ENCODE results near the gene GPR82.

The GPR82 gene

DNA sequence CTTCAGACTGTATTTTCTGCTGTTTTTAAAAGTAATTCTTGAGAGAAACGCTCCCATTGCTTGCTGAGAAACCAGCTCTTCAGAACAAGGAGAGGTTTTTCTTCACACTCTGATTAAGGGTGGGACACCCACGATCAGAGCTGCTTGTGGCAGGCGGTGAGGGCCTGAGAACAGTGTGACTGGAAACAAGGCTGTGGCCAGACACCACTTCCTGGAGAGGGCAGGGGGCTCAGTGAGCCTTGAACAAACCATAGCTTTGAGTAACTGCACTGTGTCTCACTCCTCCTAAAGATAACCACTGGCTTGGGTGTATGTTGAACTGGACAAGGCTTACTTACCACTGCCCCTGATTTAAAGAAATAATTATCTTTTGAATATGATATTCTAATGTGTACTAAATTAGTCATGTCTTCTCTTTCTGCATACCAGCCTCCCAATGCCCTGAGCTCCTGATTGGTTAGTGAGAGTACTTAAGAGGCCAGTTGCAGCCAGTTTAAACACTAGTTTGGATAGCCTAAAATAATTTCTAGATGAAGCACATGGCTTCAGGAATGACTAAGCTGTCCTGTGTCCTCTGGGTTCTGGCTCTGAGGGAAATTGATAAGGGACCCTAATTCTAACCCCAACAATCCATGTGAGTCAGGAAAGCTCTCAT lies 3.7 kb upstream of the GPR82 start:
- no peak for DNase-seq

DNA sequence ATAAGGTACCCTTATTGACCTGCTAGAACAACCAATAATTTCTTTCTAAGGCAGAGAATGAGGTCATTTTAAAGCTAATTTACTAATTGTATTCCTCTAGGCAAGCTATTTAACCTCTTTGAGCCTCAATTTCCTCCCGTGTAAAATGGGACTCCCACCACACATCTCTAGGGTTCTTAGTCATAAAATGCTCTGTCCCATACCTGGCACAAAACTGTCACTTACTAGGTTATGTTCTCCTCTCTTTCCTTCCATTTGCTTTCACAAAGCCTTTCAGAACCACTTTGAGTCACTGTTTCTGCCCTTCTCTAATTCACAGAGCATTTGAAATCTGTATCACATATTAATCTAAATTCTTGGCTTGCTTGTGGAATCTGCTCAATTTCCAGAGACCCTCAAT lies 2.4 kb upstream of the GPR82 start:
- DNase-seq = no peak

DNA sequence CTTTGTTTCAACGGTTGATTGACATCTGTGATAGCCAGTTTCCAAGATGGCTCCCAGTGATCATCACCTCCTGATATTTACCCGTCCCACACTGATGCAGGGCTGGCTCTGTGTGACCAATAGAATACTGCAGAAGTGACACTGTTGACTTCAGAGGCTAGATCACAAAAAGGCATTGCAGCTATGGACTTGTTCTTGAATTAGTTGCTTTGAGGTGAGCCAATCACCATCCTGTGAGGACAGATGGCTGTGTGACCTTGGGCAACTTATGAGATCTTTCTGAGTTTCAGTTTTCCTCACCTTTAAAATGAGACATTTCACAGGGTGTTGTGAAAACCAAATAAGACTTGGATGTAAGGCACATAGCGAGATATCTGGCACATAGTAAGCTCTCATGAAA lies 1.8 kb upstream of the GPR82 start:
- no peak for DNase-seq

DNA sequence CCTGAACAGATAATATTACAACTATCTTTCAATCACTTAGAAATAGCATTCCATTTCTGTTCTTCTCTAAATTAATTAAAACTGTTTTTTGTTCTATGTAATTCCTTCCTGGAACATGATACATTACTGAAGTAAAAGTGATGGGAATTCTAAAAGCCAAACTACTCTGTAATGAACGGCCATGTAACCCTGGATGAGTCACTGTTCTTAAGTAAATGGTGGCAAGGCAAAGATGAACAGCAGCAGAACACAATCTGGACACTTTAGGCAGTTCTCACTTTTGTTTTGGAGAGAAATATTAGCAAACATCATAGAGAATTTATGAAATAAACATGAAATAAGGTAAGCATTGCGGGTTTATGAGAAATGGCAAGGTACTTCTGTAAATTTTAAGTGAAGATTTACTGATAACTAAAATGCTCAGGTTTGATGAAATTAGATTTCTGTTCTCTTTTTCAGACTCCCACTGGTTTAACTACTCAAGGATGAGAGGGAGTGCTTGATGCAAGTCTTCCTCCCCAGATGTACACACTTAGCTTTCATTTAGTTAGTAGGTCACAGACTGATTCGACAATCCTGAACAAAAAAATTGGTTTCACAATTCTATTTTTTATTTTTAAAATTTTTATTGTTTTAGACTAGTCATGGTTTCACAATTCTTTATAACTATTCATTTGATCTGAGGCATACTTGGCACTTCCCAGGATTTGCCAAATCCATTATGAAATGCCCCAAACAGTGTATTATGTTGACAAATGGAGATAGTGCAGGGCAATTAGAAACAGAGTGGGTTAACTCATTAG lies 964 bp upstream of the GPR82 start:
- DNase-seq = no peak

DNA sequence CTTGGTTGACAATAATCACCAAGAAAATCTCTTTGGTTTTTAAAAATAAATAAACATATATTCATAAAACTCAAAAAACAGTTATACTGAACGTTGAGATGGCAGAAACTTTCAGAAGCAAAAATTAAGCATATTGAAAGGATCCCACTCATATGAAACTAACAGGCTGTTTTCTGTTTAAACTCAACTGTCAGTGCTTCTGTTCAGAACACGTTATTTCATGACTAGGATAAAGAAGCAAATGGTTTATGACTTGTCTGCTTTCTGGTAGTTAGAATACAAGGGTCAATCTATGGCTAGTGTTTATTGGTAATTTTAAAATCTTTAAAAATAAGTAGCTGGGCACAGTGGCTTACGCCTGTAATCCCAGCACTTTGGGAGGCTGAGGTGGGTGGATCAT lies 4.1 kb downstream of the GPR82 start:
- no peak for DNase-seq

DNA sequence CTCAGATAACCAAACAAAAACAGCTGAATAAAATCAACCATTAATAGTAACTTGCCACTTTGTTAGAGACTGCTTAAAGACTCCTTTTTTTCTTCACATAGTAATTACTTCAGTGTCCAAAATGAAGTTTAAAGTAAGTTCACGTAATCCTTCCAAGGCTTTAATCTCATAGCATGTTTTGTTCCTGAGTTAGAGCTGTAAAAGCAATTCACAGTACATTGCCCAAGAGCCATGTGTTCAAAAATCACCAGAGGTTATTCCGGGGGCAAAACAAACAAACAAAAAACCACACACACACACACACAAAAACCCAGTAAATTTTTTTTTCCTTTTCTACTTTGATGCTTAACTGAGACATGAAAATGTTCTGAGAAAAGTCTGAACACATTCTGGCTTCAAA lies 6.1 kb downstream of the GPR82 start:
- no peak for DNase-seq

DNA sequence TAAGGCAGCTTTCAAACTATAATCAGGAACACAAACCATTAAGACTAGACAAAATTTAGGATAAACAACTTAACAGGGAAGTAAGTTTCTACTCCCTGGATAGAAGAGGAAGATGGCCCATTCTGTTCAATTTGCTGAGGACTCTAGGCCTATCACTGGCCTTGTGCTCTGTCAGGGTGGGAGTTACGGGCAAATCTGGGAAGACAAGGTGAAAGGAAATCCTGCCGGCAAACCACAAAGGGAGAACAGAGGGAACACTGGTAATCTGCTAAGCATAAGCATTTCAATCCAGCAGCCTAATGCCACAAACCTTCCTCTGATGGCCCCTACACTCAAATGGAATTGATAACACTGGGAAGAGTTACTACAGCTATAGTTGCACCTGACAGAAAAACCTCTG lies 8.3 kb downstream of the GPR82 start:
- no peak for DNase-seq

DNA sequence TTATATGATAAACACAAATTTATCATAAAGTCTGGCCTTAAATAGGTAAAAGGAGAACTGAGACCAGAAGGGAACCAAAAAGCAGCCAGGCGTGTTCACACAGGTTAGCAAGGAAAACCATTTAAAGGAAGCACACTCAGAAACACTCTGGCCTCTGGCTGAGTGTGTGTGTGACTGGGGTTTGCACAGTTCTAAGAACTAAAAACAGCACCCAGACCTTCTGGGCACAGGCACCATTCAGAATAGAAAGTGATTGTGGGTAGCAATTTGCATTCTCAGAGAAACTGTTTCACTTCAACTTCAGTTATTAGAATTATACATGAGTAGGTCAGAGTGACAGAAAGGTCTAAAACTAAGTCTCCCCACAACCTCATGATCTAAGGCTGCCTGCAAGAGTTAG lies 10.0 kb downstream of the GPR82 start:
- DNase-seq = no peak

DNA sequence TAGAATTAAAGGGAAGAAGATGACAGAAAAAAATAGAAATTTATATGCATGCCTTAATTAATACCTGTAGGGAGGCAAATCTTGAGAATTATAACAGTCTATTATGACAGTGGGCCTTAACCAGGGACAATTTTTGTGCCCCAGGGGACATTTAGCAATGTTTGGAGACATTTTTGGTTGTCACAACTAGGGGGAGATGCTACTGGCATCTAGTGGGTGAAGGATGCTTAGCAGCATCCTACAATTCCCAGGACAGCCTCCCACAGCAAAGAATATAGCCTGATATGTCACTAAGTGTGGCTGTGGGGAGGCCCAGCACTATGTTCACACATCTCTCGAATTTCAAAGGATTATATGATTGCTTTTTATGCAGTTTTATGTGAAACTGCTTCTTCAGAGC lies 10.5 kb downstream of the GPR82 start:
- DNase-seq = no peak

DNA sequence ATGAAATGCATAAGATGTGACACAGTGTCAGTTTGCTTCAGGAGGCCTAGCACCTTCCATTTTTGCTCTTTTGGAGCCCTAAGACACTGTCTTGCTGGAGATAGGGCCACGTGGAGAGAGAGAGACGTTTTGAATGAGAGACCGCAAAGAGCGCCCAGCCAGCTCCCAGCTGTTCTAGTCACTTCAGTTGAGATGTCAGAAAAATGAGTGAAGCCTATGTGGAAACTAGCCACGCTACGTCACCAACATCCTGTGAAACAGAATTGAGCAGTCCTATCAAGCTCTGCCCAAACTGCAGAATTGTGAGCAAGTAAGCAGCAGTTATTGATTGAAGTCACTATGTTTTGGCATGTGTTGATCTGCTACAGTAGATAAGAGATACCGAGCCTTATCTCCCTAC lies 13.1 kb downstream of the GPR82 start:
- DNase-seq = no peak

DNA sequence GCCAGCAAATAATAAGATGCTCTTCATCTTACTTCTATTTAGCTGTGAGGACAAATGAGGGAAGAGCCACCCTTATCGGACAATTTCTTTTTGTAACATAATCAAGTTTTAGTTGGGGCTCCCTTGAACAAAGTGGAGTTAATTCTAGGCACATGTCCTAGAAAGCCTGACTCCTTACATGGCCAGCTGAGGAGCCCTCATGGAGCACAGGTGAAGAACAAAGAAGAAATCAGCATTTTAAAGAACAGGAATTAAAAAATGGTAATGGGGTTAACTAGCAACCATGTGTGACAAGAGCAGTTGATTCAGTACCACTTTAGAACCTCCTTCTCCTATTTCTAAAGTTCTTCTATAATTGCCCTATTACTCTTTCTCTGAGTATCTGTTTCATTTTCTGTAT lies 15.9 kb downstream of the GPR82 start:
- no peak for DNase-seq

DNA sequence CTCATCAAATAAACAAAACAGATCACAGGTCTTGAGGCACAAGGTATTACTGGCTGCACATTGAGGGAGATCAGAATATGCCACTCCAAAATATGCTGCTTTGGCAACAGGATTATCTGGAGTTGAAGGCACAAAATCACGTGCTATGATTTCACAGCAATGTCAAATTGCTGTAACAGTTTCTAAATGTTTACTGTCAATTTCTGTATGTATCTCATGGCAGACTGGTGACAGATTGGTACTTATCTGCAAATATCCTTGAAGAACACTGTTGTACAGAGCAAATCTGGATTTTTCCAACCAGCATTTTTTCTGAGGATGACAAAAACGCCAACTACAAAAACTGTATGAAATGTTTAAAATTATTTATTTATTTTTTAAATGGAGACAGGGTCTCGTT lies 26.7 kb downstream of the GPR82 start:
- no peak for DNase-seq

DNA sequence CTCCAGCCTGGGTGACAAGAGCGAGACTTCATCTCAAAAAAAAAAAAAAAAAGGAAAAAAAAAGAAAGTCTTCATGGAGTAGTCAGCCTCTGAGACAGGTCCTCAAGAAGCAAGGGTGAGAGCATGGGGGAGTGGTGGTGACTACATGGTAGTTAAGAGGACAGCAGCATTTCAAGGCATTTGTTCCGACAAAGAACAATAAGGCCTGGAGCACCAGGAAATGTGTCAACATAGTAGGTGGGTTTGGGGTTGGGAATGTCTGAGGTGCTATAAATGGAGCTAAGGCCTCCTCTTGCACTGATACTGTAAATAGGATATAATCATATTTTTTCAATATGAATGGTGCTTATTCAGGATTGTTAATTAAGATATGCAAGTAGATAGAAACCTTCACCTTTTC lies 34.4 kb downstream of the GPR82 start:
- no peak for DNase-seq

DNA sequence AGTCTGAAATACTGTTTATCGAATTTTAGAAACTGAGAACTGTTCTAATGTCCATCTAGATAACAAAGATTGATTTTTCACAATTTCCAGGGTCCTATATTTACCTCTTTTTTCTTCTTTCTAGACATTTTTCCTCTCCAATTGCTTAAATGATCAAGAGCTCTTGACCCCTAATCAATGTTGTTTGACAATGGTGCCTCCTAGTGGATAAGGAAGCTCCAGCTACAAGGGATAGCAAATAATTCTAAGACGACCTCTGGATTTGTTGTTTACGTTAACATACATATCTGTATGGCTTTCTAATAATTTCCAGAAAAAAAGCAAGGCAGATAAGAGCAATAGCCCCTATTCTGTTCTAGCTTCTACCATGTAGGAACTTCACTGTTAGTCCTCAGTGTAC lies 35.8 kb downstream of the GPR82 start:
- no peak for DNase-seq

DNA sequence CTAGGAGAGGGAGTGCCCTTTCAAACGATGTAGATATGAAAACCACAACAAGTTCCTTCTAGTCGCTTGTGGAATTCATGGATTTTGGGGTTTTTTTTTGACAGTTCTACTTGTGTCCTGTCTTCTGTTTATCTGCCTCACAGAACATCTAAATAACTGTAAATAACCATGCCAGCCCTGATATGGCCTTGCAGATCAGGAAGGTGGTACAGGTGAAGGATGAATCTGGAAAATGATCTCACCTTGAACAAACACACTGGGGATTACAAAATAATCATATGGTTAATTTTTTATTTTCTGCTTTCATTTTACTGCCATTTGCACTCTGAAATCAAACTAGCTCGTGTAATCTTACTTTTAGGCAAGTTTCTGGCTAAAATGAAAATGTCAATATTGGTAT lies 37.2 kb downstream of the GPR82 start:
- DNase-seq = no peak

DNA sequence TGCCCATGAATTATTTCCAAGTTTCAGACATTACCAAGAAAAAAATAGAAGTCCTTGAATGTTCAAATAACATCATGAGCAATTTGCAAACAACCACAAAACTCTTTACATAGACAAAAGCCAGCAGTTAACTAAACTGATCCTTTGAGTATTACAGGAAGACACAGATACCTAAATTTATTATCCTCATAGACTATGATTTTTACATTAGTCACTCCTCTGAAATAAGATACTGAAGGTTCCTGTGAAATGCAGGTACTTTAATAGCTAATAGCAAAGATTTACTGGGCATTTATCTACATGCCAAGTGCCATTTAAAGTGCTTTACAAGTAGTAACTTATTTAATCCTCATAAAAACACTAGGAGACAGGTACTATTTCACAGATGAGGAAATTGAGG lies 37.7 kb downstream of the GPR82 start:
- DNase-seq = no peak

DNA sequence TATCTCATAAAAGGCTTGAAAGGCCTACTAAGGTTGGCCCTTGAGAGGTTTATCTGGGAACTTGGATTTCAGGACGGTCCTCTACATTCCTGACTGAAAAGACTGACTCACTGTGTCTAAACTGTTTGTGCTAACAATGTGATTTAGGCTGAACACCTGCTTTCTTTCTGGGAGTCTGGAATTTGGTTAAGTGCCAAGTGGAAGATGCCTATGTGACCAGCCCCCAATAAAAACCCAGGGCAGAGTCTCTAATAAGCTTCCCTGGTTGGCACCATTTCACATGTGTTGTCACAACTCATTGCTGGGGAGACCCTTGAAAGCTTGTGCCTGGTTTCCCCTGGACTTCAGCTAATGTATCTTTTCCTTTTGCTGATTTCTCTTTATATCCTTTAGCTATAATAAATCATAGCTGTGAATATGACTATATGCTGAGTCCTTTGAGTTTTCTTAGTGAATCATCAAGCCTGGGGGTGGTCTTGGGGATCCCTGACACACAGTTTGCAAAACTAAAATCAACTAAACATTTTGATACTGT lies 55.1 kb downstream of the GPR82 start:
- DNase-seq = no peak
